HEK293T (cell line): ENCODE results near the gene SCN9A.

ENCODE experiments used
- HDGF ChIP-seq: fragments of 450-650 bp; IDR thresholded peaks from 2 replicates; pipeline ENCODE4 v1.6.1; 2017; ENCODE audit warnings: antibody characterized with exemption, borderline replicate concordance
- NFRKB ChIP-seq: fragments of 450-650 bp; IDR thresholded peaks from 2 replicates; pipeline ENCODE4 v1.6.1; 2016; ENCODE audit warnings: mild to moderate bottlenecking, moderate library complexity
- SUZ12 ChIP-seq: fragments of 450-650 bp; IDR thresholded peaks from 2 replicates; pipeline ENCODE4 v1.6.1; 2016; ENCODE audit warnings: mild to moderate bottlenecking

DNA sequence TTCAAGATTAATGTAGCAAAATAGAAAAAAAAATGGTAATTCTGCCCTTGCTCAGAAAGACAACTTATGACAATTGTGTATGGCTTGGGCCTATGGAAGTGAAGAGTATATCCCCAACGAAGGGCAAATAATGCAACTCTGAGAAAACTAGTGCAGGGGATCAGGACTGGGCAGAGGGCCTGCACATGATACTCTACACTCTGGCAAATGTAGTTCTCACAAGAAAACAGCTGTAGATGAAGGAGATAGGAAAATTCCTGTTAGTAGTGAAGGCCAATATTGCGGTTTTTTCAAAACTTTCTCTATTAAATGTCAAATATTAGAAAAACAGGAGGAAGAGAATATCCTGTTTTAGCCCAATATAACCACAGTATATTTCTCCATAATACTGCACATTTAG lies 77.8 kb downstream of the SCN9A start:
- TF ChIP-seq SUZ12 (no peak), HDGF (no peak), NFRKB (no peak)
